Neutrophil (primary cell): ENCODE results near the gene TTC24.
"Not testable (repeated sequence)": the region's sequence is repeated elsewhere in the genome, so short reads cannot be mapped to it uniquely, and the experiment has no call there.

Source experiments
- H3K27ac ChIP-seq: fragments of 200-600 bp; sonication (generic); 2 replicates; pipeline ENCODE4 v1.5.1; 2016; ENCODE audit warnings: mild to moderate bottlenecking, moderate library complexity
- H3K27me3 ChIP-seq: fragments of 200-600 bp; sonication (generic); 2 replicates; pipeline ENCODE4 v1.6.0; 2016; ENCODE audit warnings: mild to moderate bottlenecking
- H3K36me3 ChIP-seq: fragments of 200-600 bp; sonication (generic); 2 replicates; pipeline ENCODE4 v1.5.1; 2017
- H3K4me1 ChIP-seq, 2 experiments: fragments of 200-600 bp in 1 of 2; sonication (generic) in 1 of 2; 1 replicate in 1 of 2; 2 replicates in 1 of 2; pipeline versions ENCODE4 v1.5.1 to v1.6.1; 2013 to 2016; ENCODE audit warnings: low read depth in 1 of 2, low read length in 1 of 2, mild to moderate bottlenecking in 1 of 2, moderate library complexity in 1 of 2; ENCODE audit not compliant: control insufficient read depth in 1 of 2, insufficient read depth in 1 of 2
- H3K4me3 ChIP-seq, 2 experiments: fragments of 200-600 bp in 1 of 2; sonication (generic) in 1 of 2; 1 replicate in 1 of 2; 2 replicates in 1 of 2; pipeline ENCODE4 v1.5.1; 2013 to 2016; ENCODE audit warnings: low read depth in 1 of 2, low read length in 1 of 2, mild to moderate bottlenecking in 1 of 2, moderate library complexity in 1 of 2
- H3K9me3 ChIP-seq: fragments of 200-600 bp; sonication (generic); 2 replicates; pipeline ENCODE4 v1.5.1; 2016
- CTCF ChIP-seq: fragments of 200-600 bp; sonication (generic); IDR thresholded peaks from 2 replicates; pipeline ENCODE4 v1.5.1; 2016; ENCODE audit warnings: antibody characterized with exemption

Gene TTC24

GRCh38 chr1:156601892-156602291 is 22.4 kb downstream of the TTC24 start:
- no peak for TF ChIP-seq CTCF
- H3K4me3 ChIP-seq, result peak overlapping the region; percentile 70 to 75
- H3K27me3 ChIP-seq, result no peaks in the 10 kb centered on the region
- no peaks in the 10 kb centered on the region for H3K36me3 ChIP-seq
- H3K9me3 ChIP-seq, result no peaks in the 10 kb centered on the region
- no peak overlapping the region for H3K27ac ChIP-seq
- peaks cover 14% of the 10 kb centered on the region in 2 experiments for H3K4me1 ChIP-seq

GRCh38 chr1:156602557-156602993 is 23.1 kb downstream of the TTC24 start:
- Histone ChIP-seq H3K27ac (no peak overlapping the region), H3K4me1 (peaks cover 14% of the 10 kb centered on the region in 2 experiments), H3K4me3 (no peak overlapping the region), H3K9me3 (no peaks in the 10 kb centered on the region), H3K27me3 (peaks cover 7% of the 10 kb centered on the region), H3K36me3 (no peaks in the 10 kb centered on the region)
- TF ChIP-seq CTCF, result no peak

- H3K27me3 ChIP-seq, result peaks cover 50% of the 10 kb centered on the region
- not testable (repeated sequence) for H3K4me1 ChIP-seq, H3K4me3 ChIP-seq, H3K27ac ChIP-seq, H3K9me3 ChIP-seq, H3K36me3 ChIP-seq
These were observed 27.8 kb downstream of the TTC24 start for GRCh38 chr1:156607344-156607743.

GRCh38 chr1:156608036-156608674 is 28.6 kb downstream of the TTC24 start:
- no peak overlapping the region for H3K27ac ChIP-seq
- H3K36me3 ChIP-seq, result no peaks in the 10 kb centered on the region
- peaks cover 58% of the 10 kb centered on the region for H3K27me3 ChIP-seq
- no peaks in the 10 kb centered on the region for H3K9me3 ChIP-seq
- H3K4me3 ChIP-seq, result no peak overlapping the region
- no peaks in the 10 kb centered on the region for H3K4me1 ChIP-seq
- no peak for TF ChIP-seq CTCF

- no peaks in the 10 kb centered on the region for H3K36me3 ChIP-seq
- peaks cover 63% of the 10 kb centered on the region for H3K27me3 ChIP-seq
- H3K27ac ChIP-seq, result no peak overlapping the region
- no peak for TF ChIP-seq CTCF
- H3K4me3 ChIP-seq, result no peak overlapping the region
- H3K4me1 ChIP-seq, result no peaks in the 10 kb centered on the region
- no peaks in the 10 kb centered on the region for H3K9me3 ChIP-seq
These were observed 29.5 kb downstream of the TTC24 start for GRCh38 chr1:156608981-156609380.

GRCh38 chr1:156610072-156610471 is 30.5 kb downstream of the TTC24 start:
- H3K27ac ChIP-seq, H3K4me3 ChIP-seq, H3K4me1 ChIP-seq, H3K9me3 ChIP-seq, H3K36me3 ChIP-seq: not testable (repeated sequence)
- peaks cover 73% of the 10 kb centered on the region for H3K27me3 ChIP-seq

GRCh38 chr1:156612666-156613065 is 33.1 kb downstream of the TTC24 start:
- H3K27me3 ChIP-seq, result peaks cover 91% of the 10 kb centered on the region
- H3K27ac ChIP-seq, result no peak overlapping the region

More at GRCh38 chr1:156612666-156613065, 33.1 kb downstream of the TTC24 start:
- TF ChIP-seq CTCF, result no peak
- H3K9me3 ChIP-seq, result no peaks in the 10 kb centered on the region
- no peaks in the 10 kb centered on the region for H3K4me1 ChIP-seq
- no peaks in the 10 kb centered on the region for H3K36me3 ChIP-seq
- no peak overlapping the region for H3K4me3 ChIP-seq
